KBM-7 (cell line): Measurements from ENCODE around the gene IPO9.
"Not testable (repeated sequence)": the region's sequence is repeated elsewhere in the genome, so short reads cannot be mapped to it uniquely, and the experiment has no call there.

Experiments used
- DNase-seq: peaks from one replicate; pipeline ENCODE4 v3.0.0-alpha.2; 2015
- in situ Hi-C: fragments of 300-500 bp; cut with MboI; formaldehyde crosslinking; loops from 2 replicates; pipeline ENCODE4 v1.14.3; 2020; ENCODE audit warnings: low sequenced_read_pairs, low pct_unique_long_range_greater_than_20kb, mixed read lengths

The IPO9 gene

GRCh38 chr1:201895913-201896807 lies 67.2 kb downstream of the IPO9 start:
- peak; percentile 87 for DNase-seq
- in situ Hi-C loops, result loop anchor here (25.0 kb wide), 1 partner anchor 216 kb away; the partner anchor contains the start of gene GPR37L1

DNA sequence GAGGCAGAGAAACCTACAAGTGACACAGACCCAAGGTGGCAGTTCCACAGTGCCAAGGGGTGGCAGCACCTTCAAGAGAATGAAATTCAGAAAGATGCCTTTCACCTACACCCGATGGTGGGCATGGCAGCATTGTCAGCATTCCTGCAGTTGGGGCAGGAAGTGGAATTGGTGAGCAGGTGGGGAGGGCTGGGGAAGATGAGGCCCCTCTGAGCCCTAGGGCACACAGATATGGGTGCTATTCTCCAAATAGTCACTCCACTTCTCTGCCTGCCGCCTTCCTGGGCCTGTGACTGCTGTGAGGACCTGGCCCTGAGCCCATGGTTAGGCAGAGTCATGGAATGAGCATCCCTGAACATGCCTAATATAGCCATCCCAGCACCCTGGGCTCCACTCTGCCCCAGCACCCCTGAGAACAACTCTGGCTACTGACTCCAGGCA lies 68.0 kb downstream of the IPO9 start:
- in situ Hi-C loops, result loop anchor here (25.0 kb wide), 1 partner anchor 215 kb away; the partner anchor contains the start of gene GPR37L1
- DNase-seq, result no peak

- DNase-seq, result no peak
- in situ Hi-C loops, result loop anchor here (25.0 kb wide), 1 partner anchor 214 kb away; the partner anchor contains the start of gene GPR37L1
Observed at GRCh38 chr1:201898240-201898894, 69.4 kb downstream of the IPO9 start.

- in situ Hi-C loops, result loop anchor here (25.0 kb wide), 1 partner anchor 213 kb away; the partner anchor contains the start of gene GPR37L1
Observed at GRCh38 chr1:201898992-201899391, 70.0 kb downstream of the IPO9 start.

GRCh38 chr1:201899683-201900429 lies 70.9 kb downstream of the IPO9 start:
- in situ Hi-C loops, result loop anchor here (10.0 to 25.0 kb wide), 2 partner anchors 55 to 212 kb away; partner anchors contain the start of genes GPR37L1 and TIMM17A
- no peak for DNase-seq

More at GRCh38 chr1:201898992-201899391, 70.0 kb downstream of the IPO9 start:
- DNase-seq, result no peak

GRCh38 chr1:201900476-201900875 lies 71.5 kb downstream of the IPO9 start:
- no peak for DNase-seq
- in situ Hi-C loops, result loop anchor here (10.0 kb wide), 1 partner anchor 54 kb away; the partner anchor contains the start of gene TIMM17A

DNA sequence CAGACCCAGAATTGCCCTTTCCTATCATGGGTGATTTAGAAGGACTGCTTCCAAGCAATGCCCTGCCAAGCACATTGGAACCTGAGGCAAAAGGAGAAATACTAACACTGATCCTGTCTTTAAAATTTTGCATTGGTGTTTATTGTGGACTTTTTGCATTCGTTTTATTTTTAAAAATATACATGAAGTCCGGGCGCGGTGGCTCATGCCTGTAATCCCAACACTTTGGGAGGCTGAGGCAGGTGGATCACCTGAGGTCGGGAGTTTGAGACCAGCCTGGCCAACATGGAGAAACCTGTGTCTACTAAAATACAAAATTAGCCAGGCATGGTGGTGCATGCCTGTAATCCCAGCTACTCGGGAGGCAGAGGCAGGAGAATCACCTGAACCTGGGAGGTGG lies 72.1 kb downstream of the IPO9 start:
- not testable (repeated sequence) for DNase-seq
- in situ Hi-C loops, result loop anchor here (10.0 kb wide), 1 partner anchor 54 kb away; the partner anchor contains the start of gene TIMM17A

DNA sequence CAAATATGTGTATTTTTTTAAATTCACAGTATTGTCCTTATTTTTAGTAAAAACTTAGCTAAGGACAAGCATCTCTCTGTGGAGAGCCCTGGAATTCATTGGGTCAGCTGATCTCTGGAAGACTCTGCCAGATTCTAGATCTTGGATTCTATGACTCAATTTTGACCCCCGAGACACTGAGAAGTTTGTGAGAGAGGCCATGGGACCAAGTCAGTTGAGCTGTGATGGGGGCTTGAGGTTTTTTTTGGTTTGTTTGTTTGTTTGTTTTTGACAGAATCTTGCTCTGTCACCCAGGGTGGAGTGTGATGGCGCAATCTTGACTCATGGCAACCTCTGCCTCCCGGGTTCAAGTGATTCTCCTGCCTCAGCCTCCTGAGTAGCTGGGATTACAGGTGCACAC lies 73.2 kb downstream of the IPO9 start:
- no peak for DNase-seq
- in situ Hi-C loops, result loop anchor here (10.0 kb wide), 1 partner anchor 53 kb away; the partner anchor contains the start of gene TIMM17A

- in situ Hi-C loops, result loop anchor here (10.0 kb wide), 1 partner anchor 52 kb away; the partner anchor contains the start of gene TIMM17A
- no peak for DNase-seq
Observed at GRCh38 chr1:201903135-201903534, 74.2 kb downstream of the IPO9 start.

DNA sequence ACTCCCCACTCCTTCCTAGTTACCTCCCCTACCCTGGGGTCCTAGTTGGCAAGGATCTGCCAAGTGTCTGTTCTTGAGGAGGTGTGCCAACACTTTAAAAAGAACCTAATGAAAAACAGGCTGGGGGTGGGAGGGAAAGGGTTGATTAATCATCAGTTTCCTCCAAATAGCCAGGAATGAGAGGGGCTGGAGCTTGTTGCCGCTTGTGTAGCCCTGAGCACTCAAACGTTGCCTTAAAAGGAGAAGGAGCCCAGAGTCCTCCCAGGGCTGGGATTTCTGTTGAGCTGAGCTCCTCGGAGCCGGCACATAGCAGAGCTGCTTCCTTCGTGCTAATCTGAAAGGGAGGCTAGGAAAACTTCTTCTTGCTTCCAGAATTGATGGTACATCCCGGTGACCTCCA lies 75.6 kb downstream of the IPO9 start:
- no peak for DNase-seq
- in situ Hi-C loops, result loop anchor here (10.0 kb wide), 1 partner anchor 50 kb away; the partner anchor contains the start of gene TIMM17A

GRCh38 chr1:201905234-201905890 lies 76.4 kb downstream of the IPO9 start:
- no peak for DNase-seq
- in situ Hi-C loops, result loop anchor here (10.0 kb wide), 1 partner anchor 49 kb away; the partner anchor contains the start of gene TIMM17A

DNA sequence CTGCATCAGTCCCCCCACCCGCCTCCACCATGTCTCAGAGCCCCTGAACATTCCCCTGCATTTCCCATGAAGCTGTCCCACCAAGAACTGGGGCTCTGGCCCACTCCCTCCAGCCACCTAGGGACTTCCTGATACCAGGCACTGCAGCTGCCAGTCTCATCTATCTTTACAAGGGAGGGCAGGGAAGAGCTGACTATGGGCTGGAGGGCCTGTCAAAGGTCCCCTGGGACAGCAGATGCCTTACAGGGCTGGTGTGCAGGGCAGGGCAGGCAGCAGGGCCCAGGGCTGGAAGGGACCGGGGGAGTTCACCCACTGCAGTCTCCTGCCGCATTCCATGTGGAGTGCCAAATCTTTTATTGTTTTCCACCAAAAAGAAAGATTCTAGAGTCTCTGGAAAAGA lies 77.4 kb downstream of the IPO9 start:
- no peak for DNase-seq
- in situ Hi-C loops, result loop anchor here (10.0 kb wide), 1 partner anchor 48 kb away; the partner anchor contains the start of gene TIMM17A

DNA sequence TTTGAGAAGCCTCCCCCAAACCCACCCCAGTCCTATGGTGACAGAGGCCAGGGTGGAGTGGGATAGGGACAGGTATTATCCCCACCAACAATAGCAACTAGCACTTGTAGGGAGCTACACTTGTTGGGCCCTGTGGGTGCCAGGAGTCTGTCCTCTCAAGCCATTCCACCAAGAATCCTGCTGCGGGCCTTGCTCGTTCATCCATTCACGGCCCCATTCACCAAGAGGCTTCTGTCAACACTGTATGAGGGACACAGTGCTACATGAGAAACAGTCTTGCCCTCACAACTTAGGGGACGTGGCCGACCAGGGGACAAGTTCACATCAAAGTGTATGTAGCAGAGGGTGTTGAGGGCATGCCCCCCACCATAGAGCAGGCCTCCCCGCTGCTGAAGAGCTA lies 78.7 kb downstream of the IPO9 start:
- in situ Hi-C loops, result loop anchor here (10.0 kb wide), 1 partner anchor 47 kb away; the partner anchor contains the start of gene TIMM17A
- no peak for DNase-seq

DNA sequence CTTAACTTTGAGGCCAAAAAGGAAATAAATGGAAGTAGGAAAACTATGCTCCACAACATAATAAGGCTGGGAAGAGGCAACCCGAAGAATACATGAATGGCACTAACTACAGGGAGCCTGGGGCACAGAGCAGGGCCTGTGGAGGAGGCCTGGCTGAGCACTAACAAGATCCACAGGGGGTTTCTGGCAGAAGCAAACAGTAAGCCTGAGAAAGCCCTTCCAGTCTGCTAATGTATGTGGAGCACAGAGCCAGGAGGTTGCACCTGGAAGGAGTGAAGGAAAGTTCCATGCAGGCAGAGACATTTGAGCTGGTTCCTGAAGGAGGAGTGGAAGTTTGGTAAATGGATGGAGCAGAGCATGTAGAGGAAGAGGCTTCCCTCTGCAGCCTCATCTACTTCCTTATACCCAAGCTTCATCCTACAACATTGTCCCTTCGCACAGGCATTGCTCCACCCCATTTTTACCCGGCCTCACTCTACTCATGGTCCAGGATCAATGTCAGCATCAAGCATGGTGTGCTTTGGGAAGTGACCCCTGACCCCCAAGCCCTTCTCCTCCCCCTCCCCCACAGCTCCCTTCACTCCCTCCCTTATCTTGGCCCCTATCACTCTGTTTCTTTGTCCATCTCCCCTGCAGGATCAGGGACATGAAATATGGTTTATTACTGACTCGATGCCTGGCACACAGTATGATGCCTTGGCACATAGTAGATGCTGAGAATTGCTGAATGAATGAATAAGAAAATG lies 83.0 kb downstream of the IPO9 start:
- no peak for DNase-seq
- in situ Hi-C loops, result no loop called here

- DNase-seq, result no peak
- in situ Hi-C loops, result no loop called here
Observed at GRCh38 chr1:201912832-201913231, 83.9 kb downstream of the IPO9 start.

DNA sequence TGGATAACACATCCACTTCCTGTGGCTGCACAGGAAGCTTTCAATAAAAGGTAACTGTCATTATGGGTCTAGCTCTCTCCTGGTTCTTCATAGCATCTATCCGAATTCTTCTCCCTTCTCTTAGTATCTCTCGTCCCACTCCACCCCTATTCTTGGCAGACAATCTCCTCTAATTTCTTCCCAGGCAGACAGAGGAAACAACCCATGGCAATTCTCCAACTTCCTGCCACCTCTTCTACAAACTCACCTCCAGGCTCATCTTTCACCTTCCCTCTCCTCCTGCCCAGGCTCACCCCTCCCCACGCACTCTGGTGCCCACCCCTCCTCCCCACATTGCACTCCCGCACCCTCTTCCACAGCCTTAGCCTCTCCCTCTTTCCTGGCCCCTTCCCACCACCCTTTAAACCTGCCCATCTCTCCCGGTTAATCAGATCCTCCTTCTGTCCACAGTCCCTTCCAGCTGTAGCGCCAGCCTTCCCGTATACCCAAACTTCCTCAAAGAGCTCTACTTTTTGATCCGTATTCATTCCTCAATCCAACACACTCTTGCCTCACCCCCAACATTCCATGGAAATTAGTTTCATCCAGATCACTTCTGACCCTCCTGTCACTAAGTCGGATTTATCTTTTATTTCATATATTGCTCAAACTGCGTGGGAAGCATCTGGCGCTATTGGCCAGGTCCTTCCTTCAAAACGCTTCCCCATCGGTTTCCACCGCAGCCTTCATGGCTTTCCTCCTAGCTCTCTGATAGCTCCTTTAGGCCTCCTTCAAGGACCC lies 85.7 kb downstream of the IPO9 start:
- no peak for DNase-seq
- in situ Hi-C loops, result no loop called here
